CD4-positive, alpha-beta T cell treated with Interleukin-4 for 1 hour (primary cell): Measurements from ENCODE around the gene NME5.

Source experiments
- DNase-seq, 2 donors: peaks; one replicate each; pipeline ENCODE4 v3.0.0-alpha.2; 2020 to 2022

Gene NME5

GRCh38 chr5:138129347-138129746 is 9.9 kb downstream of the NME5 start:
- DNase-seq, result no peak

GRCh38 chr5:138128334-138128733 is 10.9 kb downstream of the NME5 start:
- no peak for DNase-seq

GRCh38 chr5:138115254-138115653 is 24.0 kb downstream of the NME5 start:
- DNase-seq, result no peak

GRCh38 chr5:138111937-138112336 is 27.3 kb downstream of the NME5 start:
- no peak for DNase-seq

GRCh38 chr5:138111181-138111580 is 28.0 kb downstream of the NME5 start:
- DNase-seq, result no peak

- no peak for DNase-seq
Observed at GRCh38 chr5:138110266-138110963, 28.8 kb downstream of the NME5 start.

GRCh38 chr5:138109463-138110265 is 29.6 kb downstream of the NME5 start:
- no peak for DNase-seq

- no peak for DNase-seq
Observed at GRCh38 chr5:138107213-138107612, 32.0 kb downstream of the NME5 start.

- no peak for DNase-seq
Observed at GRCh38 chr5:138105709-138106108, 33.5 kb downstream of the NME5 start.

- no peak for DNase-seq
Observed at GRCh38 chr5:138103319-138103637, 36.0 kb downstream of the NME5 start.

GRCh38 chr5:138102454-138103318 is 36.5 kb downstream of the NME5 start:
- peak in 1 of 2 donors; percentile 12 for DNase-seq

GRCh38 chr5:138096997-138097828 is 42.0 kb downstream of the NME5 start:
- no peak for DNase-seq

- no peak for DNase-seq
Observed at GRCh38 chr5:138096363-138096762, 42.9 kb downstream of the NME5 start.

- no peak for DNase-seq
Observed at GRCh38 chr5:138095100-138095907, 43.9 kb downstream of the NME5 start.

GRCh38 chr5:138093036-138093435 is 46.2 kb downstream of the NME5 start:
- DNase-seq, result no peak

GRCh38 chr5:138092301-138092700 is 46.9 kb downstream of the NME5 start:
- no peak for DNase-seq

- DNase-seq, result no peak
Observed at GRCh38 chr5:138091685-138092084, 47.5 kb downstream of the NME5 start.

- DNase-seq, result no peak
Observed at GRCh38 chr5:138083702-138084101, 55.5 kb downstream of the NME5 start, which contains the start of gene WNT8A. WNT8A (plus strand) TSS chr5:138084033; CDS start chr5:138084128, 95 bp downstream.

- DNase-seq, result no peak
Observed at GRCh38 chr5:138082033-138082432, 57.2 kb downstream of the NME5 start.

GRCh38 chr5:138078006-138078643 is 61.1 kb downstream of the NME5 start:
- DNase-seq, result no peak

GRCh38 chr5:138077064-138077696 is 62.0 kb downstream of the NME5 start:
- DNase-seq, result peak; percentile 41 to 53
